ENCODE data around the gene ATRN.

ATRN gene

GRCh38 chr20:3553663-3554062 lies 82.8 kb downstream of the ATRN start:
- no peak for DNase-seq (ENCODE audit: low read depth in 2 of 2)
- H3K4me3 ChIP-seq (replicated peaks in 1 of 2; ENCODE audit: low read depth in 2 of 2, low read length in 2 of 2): no peak overlapping the region
- TF ChIP-seq, protein P1, sequence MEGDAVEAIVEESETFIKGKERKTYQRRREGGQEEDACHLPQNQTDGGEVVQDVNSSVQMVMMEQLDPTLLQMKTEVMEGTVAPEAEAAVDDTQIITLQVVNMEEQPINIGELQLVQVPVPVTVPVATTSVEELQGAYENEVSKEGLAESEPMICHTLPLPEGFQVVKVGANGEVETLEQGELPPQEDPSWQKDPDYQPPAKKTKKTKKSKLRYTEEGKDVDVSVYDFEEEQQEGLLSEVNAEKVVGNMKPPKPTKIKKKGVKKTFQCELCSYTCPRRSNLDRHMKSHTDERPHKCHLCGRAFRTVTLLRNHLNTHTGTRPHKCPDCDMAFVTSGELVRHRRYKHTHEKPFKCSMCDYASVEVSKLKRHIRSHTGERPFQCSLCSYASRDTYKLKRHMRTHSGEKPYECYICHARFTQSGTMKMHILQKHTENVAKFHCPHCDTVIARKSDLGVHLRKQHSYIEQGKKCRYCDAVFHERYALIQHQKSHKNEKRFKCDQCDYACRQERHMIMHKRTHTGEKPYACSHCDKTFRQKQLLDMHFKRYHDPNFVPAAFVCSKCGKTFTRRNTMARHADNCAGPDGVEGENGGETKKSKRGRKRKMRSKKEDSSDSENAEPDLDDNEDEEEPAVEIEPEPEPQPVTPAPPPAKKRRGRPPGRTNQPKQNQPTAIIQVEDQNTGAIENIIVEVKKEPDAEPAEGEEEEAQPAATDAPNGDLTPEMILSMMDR (IDR thresholded peaks at IDR 0.05; ENCODE audit: low read depth, low read length): no peak

GRCh38 chr20:3557237-3557785 lies 86.5 kb downstream of the ATRN start:
- H3K4me3 ChIP-seq (replicated peaks in 1 of 2; ENCODE audit: low read depth in 2 of 2, low read length in 2 of 2): no peak overlapping the region
- DNase-seq (ENCODE audit: low read depth in 2 of 2): no peak
- TF ChIP-seq, protein P1 (IDR thresholded peaks at IDR 0.05; ENCODE audit: low read depth, low read length): no peak

- DNase-seq (ENCODE audit: low read depth in 2 of 2): no peak
- H3K4me3 ChIP-seq (replicated peaks in 1 of 2; ENCODE audit: low read depth in 2 of 2, low read length in 2 of 2): no peak overlapping the region
- TF ChIP-seq, protein P1 (IDR thresholded peaks at IDR 0.05; ENCODE audit: low read depth, low read length): no peak
Measured at GRCh38 chr20:3559231-3559630, 88.4 kb downstream of the ATRN start.

- no peak for DNase-seq (ENCODE audit: low read depth in 2 of 2)
- H3K4me3 ChIP-seq (replicated peaks in 1 of 2; ENCODE audit: low read depth in 2 of 2, low read length in 2 of 2): no peak overlapping the region
- TF ChIP-seq, protein P1 (IDR thresholded peaks at IDR 0.05; ENCODE audit: low read depth, low read length): no peak
Measured at GRCh38 chr20:3559637-3560036, 88.8 kb downstream of the ATRN start.

DNA sequence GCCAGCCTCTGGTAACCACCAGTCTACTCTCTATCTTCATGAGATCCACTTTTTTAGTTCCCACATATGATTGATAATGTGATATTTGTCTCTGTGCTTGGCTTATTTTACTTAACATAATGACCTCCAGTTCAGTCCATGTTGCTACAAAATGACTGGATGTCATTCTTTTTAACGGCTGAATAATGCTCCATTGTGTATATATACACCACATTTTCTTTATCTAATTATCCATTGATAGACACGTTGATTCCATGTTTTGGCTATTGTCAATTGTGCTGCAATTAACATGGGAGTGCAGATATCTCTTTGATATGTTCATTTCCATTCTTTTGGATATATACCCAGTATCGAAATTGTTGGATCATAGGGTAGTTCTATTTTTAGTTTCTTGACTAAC lies 89.3 kb downstream of the ATRN start:
- H3K4me3 ChIP-seq (replicated peaks in 1 of 2; ENCODE audit: low read depth in 2 of 2, low read length in 2 of 2): no peak overlapping the region
- no peak for DNase-seq (ENCODE audit: low read depth in 2 of 2)
- TF ChIP-seq, protein P1 (IDR thresholded peaks at IDR 0.05; ENCODE audit: low read depth, low read length): no peak

- TF ChIP-seq, protein P1 (IDR thresholded peaks at IDR 0.05; ENCODE audit: low read depth, low read length): no peak
- no peak overlapping the region for H3K4me3 ChIP-seq (replicated peaks in 1 of 2; ENCODE audit: low read depth in 2 of 2, low read length in 2 of 2)
- peak in 1 of 2 donors; percentile 14 for DNase-seq (ENCODE audit: low read depth in 2 of 2)
Measured at GRCh38 chr20:3560578-3560977, 89.8 kb downstream of the ATRN start.

DNA sequence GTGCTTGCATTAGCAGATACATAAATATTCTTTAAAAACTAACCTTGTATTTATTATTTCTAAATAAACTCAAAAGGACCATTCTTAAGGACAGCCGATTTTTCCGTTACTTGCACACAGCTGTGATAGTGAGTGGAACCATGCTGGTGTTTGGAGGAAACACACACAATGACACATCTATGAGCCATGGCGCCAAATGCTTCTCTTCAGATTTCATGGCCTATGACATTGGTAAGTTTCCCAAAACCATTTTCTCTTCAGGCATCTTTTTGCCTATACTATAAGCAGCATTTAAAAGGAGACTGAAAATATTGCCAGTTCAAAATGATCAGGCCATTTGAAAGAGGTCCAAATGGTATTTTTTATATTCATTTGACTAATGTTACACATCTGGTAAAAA lies 92.3 kb downstream of the ATRN start:
- TF ChIP-seq, protein P1 (IDR thresholded peaks at IDR 0.05; ENCODE audit: low read depth, low read length): no peak
- no peak overlapping the region for H3K4me3 ChIP-seq (replicated peaks in 1 of 2; ENCODE audit: low read depth in 2 of 2, low read length in 2 of 2)
- no peak for DNase-seq (ENCODE audit: low read depth in 2 of 2)
